ENCODE data around the gene IFITM10.

GRCh38 chr11:1751531-1751921 is 1.1 kb upstream of the IFITM10 start:
- no peak for TF ChIP-seq CTCF (conservative IDR thresholded peaks at IDR 0.05; ENCODE audit: low read depth, low read length)
- TF ChIP-seq EZH2 (IDR thresholded peaks at IDR 0.05; ENCODE audit: borderline replicate concordance, low read depth, low read length, poor library complexity, severe bottlenecking), result no peak

All from A673 (cell line).